KOPT-K1 (cell line): ENCODE results near the gene PFN3.
"Not testable (repeated sequence)": the region's sequence is repeated elsewhere in the genome, so short reads cannot be mapped to it uniquely, and the experiment has no call there.

ENCODE experiments used
- H3K27ac ChIP-seq: fragments of 200-600 bp; sonication (generic); 2 replicates; pipeline ENCODE4 v1.5.1; 2016; ENCODE audit warnings: antibody characterized with exemption, mild to moderate bottlenecking, low read depth, low read length; ENCODE audit not compliant: poor library complexity, severe bottlenecking
- H3K36me3 ChIP-seq: fragments of 200-600 bp; sonication (generic); 2 replicates; pipeline ENCODE4 v1.5.1; 2017; ENCODE audit warnings: antibody characterized with exemption, mild to moderate bottlenecking, low read length, moderate library complexity; ENCODE audit not compliant: insufficient read depth
- H3K9me3 ChIP-seq: fragments of 200-600 bp; sonication (generic); 2 replicates; pipeline ENCODE4 v1.5.1; 2017; ENCODE audit warnings: antibody characterized with exemption, low read length, mild to moderate bottlenecking; ENCODE audit not compliant: insufficient read depth, poor library complexity, severe bottlenecking

PFN3 gene

DNA sequence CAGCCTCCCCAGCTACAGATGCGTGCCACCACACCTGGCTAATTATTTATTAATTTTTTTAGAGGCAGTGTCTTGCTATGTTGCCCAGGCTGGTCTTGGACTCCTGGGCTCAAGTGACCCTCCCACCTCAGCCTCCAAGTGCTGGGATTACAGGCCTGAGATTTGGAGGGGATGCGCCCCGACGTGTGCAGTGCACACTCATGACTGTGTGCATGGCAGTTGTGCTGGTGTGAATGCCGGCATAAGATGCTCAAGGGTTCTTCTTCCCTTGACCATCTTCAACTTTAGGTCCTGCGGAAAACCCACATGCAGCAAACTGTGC lies 19.7 kb downstream of the PFN3 start:
- H3K9me3 ChIP-seq = no peaks in the 10 kb centered on the region
- no peaks in the 10 kb centered on the region for H3K36me3 ChIP-seq
- H3K27ac ChIP-seq = no peak overlapping the region

DNA sequence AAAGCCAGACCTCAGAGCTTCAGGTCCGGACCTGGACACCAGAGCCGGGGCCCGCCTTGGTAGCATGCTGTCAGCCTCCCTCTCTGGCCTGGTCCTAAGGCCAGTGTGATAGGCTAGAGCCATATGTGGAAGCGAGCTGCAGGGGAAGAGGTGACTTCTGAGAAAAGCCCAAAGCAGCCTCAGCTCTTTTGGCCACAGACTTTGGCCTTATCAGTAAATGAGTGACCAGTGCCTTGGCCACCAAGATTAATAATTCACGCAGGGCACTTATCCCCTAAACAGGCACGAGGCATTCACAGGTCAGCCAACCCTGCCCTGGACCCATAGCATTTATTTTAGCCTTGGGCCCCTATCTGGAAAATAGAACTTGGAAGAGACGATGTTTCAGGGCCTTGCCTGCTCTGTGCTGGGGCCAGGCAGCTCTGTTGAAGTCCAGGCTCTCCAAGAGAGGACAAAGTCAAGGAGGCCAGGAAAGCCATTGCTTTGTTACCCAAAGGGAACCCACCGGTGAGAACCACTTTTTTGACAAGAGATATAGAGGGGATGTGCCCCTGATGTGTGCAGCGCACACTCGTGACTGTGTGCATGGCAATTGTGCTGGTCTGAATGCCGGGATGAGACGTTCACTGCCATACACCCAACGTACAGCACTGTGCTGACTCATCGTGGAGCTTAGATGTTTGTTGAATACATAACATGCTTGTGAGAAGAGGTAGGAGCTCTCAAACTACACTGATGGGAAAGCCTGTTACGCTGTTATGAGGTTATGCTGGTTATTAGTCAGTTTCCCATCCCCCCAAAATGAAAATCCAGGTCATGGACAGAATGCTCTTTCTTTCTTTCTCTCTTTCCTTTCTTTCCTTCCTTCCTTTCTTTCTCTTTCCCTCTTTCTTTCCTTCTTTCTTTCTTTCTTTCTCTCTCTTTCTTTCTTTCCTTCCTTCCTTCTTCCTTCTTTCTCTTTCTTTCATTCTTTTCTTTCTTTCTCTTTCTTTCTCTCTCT lies 21.3 kb downstream of the PFN3 start:
- Histone ChIP-seq H3K36me3 (no peaks in the 10 kb centered on the region), H3K9me3 (no peaks in the 10 kb centered on the region), H3K27ac (no peak overlapping the region)

DNA sequence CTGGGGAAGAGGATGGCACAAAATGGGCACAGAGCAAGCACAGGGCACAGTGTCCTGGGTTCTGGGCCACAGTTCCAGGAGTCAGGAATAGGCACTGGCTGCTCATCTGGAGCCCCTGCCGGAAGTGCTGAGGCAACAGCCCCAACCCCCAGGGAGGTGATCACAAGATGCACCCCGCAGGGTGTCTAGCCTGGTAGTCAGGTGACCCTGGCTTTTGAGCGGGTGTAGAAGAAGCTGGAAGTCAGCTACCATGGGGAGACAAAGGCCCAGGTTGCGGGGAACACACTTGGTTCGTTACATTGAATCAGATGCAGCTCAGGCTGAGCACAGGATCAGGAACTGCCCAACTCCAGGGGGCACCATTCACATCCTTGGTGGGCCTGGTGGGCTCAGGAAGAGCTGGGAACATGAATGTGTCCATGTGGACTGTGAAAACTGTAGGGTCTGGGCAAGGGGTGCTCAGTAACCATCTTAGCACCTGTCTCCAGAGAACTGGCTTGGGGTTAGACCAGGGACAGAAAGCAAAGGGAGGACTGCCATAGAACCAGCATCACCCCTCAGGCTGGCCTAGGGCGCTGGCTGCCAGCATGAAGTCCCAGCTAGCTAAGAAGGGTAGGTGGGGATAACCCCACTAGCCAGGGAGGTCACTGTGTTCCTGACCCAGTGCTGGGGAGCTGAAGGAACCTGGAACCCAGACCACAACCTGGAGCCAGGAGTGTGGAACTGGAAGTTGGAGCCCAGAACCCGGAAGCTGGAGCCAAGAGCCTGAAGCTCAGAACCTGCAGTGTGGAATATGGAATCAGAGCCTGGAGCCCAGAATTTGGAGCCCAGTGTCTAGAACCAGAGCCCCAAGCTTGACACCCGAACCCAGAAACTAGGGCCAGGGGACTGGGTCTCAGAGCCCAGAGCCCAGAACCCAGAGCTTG lies 22.3 kb downstream of the PFN3 start:
- no peaks in the 10 kb centered on the region for H3K9me3 ChIP-seq
- H3K36me3 ChIP-seq = peaks cover 10% of the 10 kb centered on the region; the same call in 1 of the 2 replicates
- no peak overlapping the region for H3K27ac ChIP-seq

DNA sequence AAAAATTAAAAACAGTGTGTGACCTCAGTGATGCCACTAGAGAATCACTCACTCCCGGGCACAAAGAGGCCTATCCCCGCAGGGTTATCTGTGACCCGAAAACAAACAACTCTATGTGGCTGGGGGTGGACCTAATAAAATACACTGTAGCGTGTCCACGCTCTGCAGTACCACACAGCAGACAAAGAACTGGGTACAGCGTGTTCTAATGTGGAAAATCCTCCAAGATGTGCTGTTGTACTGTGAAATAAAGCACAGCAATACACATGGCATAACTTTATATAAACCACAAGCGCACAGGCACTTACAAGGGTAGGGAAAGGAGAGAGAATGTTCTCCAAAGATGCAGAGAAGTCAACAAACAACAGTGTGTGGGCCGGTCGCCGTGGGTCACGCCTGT lies 24.4 kb downstream of the PFN3 start:
- peaks cover 26% of the 10 kb centered on the region for H3K36me3 ChIP-seq
- no peaks in the 10 kb centered on the region for H3K9me3 ChIP-seq
- H3K27ac ChIP-seq = no peak overlapping the region

DNA sequence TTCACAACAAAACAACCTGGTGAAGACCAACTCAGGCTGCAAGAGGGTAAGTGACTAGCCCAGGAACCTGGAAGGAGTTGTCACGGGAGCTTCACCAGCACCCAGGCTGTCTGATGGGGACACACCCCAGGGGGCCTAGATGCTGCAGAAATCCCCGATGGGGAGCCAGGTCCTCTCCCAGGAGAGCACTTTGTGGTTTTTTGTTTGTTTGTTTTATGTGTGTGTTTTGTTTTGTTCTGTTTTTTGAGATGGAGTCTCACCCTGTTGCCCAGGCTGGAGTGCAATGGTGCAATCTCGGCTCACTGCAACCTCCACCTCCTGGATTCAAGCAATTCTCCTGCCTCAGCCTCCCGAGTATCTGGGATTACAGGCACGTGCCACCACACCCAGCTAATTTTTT lies 24.9 kb downstream of the PFN3 start:
- not testable (repeated sequence) for H3K9me3 ChIP-seq, H3K27ac ChIP-seq
- peaks cover 29% of the 10 kb centered on the region for H3K36me3 ChIP-seq

DNA sequence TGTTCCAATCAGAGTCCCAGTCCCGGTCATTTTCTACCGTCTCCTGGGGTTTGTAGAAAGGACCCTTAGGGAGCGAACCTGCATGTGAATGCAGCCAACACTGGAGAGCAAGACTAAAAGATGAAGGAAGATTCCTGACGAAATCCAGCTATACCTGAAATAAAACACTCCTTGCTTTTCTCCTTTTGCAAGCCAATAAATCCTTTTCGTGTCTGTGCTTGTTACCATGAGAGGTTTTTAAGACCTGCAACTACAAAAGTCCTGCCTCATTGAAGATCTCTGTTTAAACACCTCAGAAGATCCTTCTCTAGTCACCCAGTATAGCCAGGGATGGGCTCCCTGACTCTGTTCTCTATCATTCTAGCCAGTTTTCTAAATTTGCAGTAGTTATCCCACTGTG lies 26.2 kb downstream of the PFN3 start:
- H3K9me3 ChIP-seq = no peaks in the 10 kb centered on the region
- peaks cover 41% of the 10 kb centered on the region for H3K36me3 ChIP-seq

DNA sequence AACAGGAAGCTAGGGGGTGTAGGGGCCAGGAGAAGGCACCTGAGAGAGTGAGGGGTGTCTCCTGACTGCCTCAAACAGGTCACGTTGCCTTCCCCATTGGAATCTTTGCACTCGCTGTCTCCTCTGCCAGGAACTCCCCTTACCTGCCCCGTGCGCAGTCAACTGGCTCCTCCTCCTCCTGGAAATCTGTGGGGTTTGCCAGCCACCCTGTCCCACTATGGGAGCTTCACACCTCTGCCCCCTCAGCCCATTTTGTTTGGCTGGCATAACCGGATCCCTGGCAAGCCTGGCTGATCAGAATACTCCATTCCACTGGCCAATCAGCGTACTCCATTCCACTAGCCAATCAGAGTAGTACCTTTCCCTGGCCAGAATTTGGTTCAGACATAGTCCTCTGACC lies 26.7 kb downstream of the PFN3 start:
- H3K27ac ChIP-seq = no peak overlapping the region
- H3K9me3 ChIP-seq = no peaks in the 10 kb centered on the region
- H3K36me3 ChIP-seq = peaks cover 45% of the 10 kb centered on the region

More for the DNA sequence above, 26.2 kb downstream of the PFN3 start:
- H3K27ac ChIP-seq = no peak overlapping the region

DNA sequence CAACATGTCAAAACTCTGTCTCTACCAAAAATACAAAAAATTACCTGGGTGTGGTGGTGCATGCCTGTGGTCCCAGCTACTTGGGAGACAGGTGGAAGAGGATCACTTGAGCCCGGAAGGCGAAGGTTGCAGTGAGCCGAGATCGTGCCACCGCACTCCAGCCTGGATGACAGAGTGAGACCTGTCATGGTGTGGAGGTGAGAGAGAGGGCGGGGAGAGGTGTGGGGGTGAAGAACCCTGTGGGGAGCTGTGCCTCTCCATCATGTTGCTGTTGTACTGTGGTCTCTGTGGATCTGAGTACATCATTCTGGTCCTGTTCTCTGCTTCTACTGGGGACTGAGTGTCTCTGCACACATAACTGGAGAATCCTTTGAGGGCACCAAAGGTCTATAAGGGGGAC lies 27.6 kb downstream of the PFN3 start:
- Histone ChIP-seq H3K36me3 (peaks cover 54% of the 10 kb centered on the region), H3K9me3 (no peaks in the 10 kb centered on the region), H3K27ac (peak overlapping the region; percentile 31)

DNA sequence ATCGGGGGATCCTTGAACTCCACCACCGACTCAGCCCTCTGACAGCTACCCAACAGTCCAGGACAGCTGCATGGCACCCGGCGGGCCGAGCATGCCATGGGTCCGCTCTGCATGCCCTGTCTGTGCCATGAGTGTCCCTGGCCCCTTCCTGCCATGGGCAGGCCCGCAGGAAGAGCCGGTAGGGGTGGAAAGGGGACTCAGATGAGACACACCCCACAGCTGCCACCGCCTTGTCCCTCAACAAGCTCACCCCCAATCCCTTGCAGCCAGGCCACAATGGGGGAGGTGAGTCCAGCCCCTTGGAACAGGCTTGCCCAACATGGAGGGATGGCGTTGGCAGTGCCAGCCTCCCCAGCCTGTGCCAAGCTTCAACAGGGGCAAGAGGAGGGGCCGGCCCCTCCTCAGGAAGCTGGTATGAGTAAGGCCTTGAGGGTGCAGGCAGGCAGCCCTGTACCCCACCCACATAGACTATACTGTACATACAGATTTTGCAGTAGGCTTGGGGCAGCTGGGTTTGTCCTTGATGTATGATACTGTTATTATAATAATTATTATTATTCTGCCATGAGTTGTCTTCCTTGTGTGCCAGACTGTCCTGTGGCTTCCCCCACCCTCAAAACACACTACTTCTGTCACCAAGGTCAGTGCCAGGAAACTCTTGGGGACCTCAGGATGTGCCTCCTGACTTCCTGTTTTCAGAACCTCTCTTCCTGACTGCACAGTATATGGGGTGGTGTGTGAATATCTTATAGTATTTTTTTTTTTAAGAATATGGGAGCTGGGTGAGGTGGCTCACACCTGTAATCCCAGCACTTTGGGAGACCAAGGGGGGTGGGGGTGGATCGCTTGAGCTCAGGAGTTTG lies 28.2 kb downstream of the PFN3 start:
- no peaks in the 10 kb centered on the region for H3K9me3 ChIP-seq
- H3K36me3 ChIP-seq = peaks cover 61% of the 10 kb centered on the region
- peak overlapping the region; percentile 31 for H3K27ac ChIP-seq

DNA sequence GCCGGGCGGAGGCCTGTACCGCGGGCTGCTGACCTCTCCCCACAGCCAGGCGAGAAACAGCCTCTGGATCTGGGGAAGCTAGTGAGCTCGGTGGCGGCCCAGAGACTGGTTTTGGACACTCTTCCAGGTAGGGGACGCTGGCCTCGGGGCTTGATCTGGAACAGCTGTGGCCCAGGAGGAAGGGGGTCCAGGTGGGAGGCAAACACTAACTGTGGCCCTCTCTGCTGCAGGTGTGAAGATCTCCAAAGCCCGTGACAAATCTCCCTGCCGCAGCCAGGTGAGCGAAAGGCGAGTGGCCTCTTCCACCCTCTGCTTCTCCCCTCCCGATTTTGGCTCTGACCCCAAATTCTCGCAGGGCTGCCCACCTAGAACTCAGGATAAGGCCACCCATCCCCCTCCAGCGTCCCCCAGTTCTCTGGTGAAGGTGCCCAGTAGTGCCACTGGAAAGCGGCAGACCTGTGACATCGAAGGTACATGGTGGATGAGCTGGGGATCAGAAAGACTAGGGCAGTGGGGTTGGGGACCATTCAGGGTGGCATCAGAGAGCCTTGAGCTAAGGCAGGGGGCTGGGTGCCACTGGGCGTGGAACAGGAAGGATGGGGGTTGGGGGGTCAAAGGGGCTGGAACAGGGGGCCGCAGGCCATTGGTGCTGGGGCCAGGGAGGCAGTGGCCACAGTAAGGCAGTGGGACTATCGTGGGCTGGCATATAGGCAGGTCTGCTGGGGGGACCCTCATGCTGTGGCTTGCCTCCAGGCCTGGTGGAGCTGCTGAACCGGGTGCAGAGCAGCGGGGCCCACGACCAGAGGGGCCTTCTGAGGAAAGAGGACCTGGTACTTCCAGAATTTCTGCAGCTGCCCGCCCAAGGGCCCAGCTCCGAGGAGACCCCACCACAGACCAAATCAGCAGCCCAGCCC lies 29.1 kb downstream of the PFN3 start:
- Histone ChIP-seq H3K27ac (no peak overlapping the region), H3K9me3 (no peaks in the 10 kb centered on the region), H3K36me3 (peaks cover 70% of the 10 kb centered on the region)

DNA sequence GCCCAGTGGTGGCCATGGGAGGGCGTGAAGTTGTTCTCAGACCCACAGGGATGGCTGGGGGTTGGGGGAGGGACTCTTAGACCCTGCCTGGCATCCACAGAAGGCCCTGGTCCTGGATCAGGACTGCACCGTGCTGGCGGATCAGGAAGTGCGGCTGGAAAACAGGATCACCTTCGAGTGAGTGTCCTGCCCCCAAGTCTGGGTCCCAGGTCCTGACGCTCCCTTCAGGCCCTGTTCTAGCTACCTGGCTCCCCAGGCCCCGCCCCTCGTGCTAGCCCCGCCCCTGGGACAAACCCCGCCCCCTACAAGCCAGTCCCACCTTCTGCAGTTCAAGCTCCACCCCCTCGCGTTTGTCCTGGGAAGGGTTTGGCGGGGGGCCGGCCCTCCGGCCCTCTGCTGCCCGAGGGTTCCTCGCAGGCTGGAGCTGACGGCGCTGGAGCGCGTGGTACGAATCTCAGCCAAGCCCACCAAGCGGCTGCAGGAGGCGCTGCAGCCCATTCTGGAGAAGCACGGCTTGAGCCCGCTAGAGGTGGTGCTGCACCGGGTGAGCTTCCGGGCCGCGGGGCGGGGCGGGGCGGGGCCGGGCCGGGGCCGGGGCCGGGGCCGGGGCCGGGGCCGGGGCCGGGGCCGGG lies 29.9 kb downstream of the PFN3 start:
- no peaks in the 10 kb centered on the region for H3K9me3 ChIP-seq
- H3K36me3 ChIP-seq = peaks cover 71% of the 10 kb centered on the region
- H3K27ac ChIP-seq = no peak overlapping the region

DNA sequence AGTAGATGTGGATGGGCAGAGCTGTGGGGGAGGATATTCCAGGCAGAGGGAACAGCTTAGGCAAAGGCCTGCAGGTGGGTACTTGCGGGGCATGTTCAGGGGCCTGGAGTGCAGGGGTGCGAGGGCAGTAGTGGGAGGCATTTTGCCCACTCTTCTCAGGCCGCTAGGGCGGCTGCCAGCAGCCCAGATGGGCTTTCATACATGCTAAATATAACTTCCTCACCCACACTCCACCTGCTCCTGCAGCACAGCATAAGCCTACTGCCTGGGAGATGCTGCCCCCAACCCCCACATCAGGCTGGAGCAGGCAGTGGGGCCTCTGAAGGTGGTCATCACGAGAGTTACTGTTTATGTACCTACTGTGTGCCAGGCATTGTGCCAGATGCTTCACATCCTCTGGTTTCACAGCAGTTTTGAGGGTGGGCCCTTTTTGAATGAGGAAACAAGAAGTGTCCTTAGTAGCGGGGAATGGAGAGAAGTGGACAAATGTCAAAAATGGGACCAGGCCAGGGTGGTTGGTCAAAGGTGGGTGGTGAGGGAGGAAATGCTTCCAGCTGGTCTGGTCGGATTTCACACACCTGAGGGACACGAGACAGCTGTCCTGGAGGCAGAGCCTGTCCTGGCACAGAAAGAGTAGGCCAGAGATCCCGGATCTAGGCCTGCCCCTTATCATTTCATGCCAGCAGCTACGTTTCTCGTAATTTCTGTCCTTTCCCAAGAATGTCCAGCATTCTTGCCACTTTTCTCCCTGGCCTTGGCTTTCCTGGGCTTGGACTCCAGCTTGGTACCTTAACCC lies 30.6 kb downstream of the PFN3 start:
- Histone ChIP-seq H3K9me3 (no peaks in the 10 kb centered on the region), H3K36me3 (peaks cover 71% of the 10 kb centered on the region), H3K27ac (no peak overlapping the region)
